ENCODE results near the gene GOLT1B.

Gene GOLT1B

DNA sequence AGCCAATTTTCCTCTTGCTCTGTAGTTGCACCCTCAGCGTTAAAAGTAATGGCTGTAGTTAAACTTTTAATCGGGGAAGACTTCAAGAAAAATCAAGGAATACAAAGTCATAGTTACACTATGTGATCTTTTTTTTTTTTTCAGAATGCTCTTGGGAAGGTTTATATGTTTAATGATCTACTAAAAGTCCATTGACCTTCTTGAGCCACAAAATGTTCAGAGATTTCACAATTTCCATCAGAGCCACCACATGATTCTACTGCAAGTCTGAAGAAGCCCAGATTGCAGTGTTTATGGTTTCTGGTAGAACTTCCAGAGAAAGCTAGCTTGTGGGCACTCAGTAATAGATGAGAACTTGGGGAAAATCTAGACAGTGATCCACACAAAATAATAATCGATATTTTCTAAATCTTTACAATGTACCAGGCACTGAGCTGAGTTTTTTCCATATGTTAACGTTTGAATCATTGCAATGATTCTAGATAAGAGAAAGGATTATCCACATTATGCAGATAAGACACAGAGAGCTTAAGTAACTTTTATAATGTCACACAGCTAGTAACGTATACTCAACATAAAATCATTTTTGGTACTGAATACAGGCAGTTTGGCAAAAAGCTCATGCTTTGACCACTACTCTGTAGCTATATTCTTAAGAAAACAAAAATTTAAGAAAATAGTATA, 64.8 kb downstream of the GOLT1B start:
- DNase-seq (ENCODE audit: low spot score): no peak

GRCh38 chr12:21566907-21567394, 65.4 kb downstream of the GOLT1B start:
- no peak for DNase-seq (ENCODE audit: low spot score)

Measured in CD4-positive, alpha-beta T cell treated with Interleukin-2 at 100 ng/mL for 4 hours (primary cell).